ENCODE measurements around the gene NPRL2. TPM values are rescaled to one million over a fixed set of nuclear protein-coding genes. Genes with fewer than 3 reads are reported as not detected.
A peak's percentile ranks its signal among the peaks of the same experiment; 100 is the strongest.

NPRL2 gene
- total RNA-seq, 1 experiment from 2014 or later = 21.0 TPM

GRCh38 chr3:50303013-50303815, 47.4 kb downstream of the NPRL2 start, which contains the start of gene HYAL1:
TSS of gene HYAL1 (minus strand) at chr3:50303574. CDS start at chr3:50302956, 618 bp downstream.
- no TSS peak for BruUV-seq (replicated peaks)
- TF ChIP-seq CTCF (IDR thresholded peaks at IDR 0.05; ENCODE audit: unreplicated experiment) = no peak
- Mint-ChIP-seq H3K27me3 (ENCODE audit: unreplicated experiment) (no peaks in the 10 kb centered on the region), H3K36me3 (ENCODE audit: insufficient read depth, unreplicated experiment) (peaks cover 25% of the 10 kb centered on the region), H3K4me1 (ENCODE audit: low read depth, unreplicated experiment) (peaks cover 20% of the 10 kb centered on the region), H3K27ac (ENCODE audit: unreplicated experiment) (no peak within 1 kb of the TSS), H3K9me3 (ENCODE audit: low read depth, unreplicated experiment) (no peaks in the 10 kb centered on the region), H3K4me3 (ENCODE audit: low read depth, unreplicated experiment) (no peak within 1 kb of the TSS)
- intact Hi-C loops (cut with micrococcal nuclease; ENCODE audit: unreplicated experiment) = no loop called here
- peak; percentile 29 for DNase-seq
- CTCF ChIA-PET = interaction anchor here (0.8 to 1.2 kb wide), 2 partner anchors 14 to 21 kb away, joined by 3 to 7 read pairs; no protein-coding TSS in a partner anchor

DNA sequence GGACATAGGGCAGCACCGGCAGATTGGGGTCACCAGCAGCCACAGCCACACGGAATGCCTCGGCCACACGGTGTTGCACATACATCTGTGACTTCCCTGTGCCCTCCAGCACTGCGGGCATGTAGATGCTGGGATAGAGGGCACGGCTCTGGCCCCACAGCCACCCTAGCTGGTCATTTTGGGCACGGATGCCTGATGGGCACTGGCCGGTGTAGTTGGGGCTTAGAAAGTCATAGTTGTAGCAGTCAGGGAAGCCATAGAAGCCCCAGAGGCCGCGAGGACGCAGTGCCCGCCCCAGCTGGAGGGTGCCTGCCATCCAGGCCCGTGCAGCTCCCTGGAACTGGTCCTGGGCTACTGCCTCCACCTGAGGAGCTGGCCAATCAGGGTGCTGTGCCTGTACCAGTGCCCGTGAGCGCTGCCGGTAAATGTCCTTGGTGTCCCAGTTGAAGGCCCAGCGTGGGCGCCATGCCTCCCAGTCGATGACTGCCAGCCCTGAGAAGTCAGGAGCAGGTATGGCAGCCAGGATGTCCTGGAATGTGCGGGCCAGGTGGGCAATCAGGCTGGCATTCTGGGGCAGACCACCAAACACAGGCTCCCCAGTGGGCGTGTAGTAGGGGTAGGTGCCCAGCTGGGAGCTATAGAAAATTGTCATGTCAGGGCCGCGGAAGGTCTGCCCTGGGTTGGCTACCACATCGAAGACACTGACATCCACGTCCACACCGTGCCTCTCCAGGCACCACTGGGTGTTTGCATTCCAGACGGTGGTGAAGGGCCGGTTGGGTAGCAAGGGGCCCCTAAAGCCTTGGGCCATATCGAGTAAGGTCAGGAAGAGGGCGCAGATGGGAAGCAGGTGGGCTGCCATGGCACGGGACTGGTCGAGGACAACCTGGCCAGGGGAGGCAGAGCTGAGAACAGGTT, 48.2 kb downstream of the NPRL2 start:
- CTCF ChIA-PET = interaction anchor here (0.8 to 1.2 kb wide), 2 partner anchors 15 to 22 kb away, joined by 3 to 7 read pairs; no protein-coding TSS in a partner anchor
- intact Hi-C loops (cut with micrococcal nuclease; ENCODE audit: unreplicated experiment) = no loop called here

DNA sequence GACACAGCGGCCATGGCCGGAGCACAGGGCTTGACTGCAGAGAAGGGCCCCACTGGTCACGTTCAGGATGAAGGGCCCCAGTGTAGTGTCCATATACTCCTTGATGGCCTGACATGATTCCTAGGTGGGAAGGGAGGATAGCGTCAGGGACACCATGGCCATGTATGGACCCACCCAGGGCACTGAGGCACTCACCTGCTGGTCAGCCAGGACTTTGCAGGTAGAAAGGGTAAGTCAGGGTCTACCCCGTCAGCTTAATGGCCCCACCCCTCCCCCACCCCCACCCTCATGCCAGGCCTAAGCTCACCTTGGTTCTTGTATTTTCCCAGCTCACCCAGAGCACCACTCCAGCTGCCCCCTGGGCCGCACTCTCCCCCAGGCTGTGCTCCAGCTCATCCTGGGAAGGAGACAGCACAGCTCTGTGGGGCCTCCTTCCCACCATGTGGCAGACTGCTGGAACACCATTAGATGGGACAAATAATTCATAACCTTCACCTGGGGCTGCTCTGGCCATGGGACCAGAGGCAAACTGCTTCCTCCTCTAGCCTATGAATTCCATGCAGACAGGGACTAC, 49.8 kb downstream of the NPRL2 start:
- intact Hi-C loops (cut with micrococcal nuclease; ENCODE audit: unreplicated experiment) = no loop called here
- H3K27ac Mint-ChIP-seq (ENCODE audit: unreplicated experiment) = peak overlapping the region; percentile 85
- H3K4me3 Mint-ChIP-seq (ENCODE audit: low read depth, unreplicated experiment) = peak overlapping the region; percentile 96
- no peaks in the 10 kb centered on the region for H3K27me3 Mint-ChIP-seq (ENCODE audit: unreplicated experiment)
- H3K4me1 Mint-ChIP-seq (ENCODE audit: low read depth, unreplicated experiment) = peaks cover 24% of the 10 kb centered on the region
- TF ChIP-seq CTCF (IDR thresholded peaks at IDR 0.05; ENCODE audit: unreplicated experiment) = no peak
- H3K9me3 Mint-ChIP-seq (ENCODE audit: low read depth, unreplicated experiment) = no peaks in the 10 kb centered on the region
- CTCF ChIA-PET = no interaction called here
- no peak for DNase-seq
- BruUV-seq (replicated peaks) = no TSS peak
- peaks cover 28% of the 10 kb centered on the region for H3K36me3 Mint-ChIP-seq (ENCODE audit: insufficient read depth, unreplicated experiment)

More for the DNA sequence above, 48.2 kb downstream of the NPRL2 start:
- DNase-seq = no peak
- BruUV-seq (replicated peaks) = no TSS peak
- Mint-ChIP-seq H3K27me3 (ENCODE audit: unreplicated experiment) (no peaks in the 10 kb centered on the region), H3K9me3 (ENCODE audit: low read depth, unreplicated experiment) (no peaks in the 10 kb centered on the region), H3K4me3 (ENCODE audit: low read depth, unreplicated experiment) (no peak overlapping the region), H3K4me1 (ENCODE audit: low read depth, unreplicated experiment) (peaks cover 24% of the 10 kb centered on the region), H3K36me3 (ENCODE audit: insufficient read depth, unreplicated experiment) (peaks cover 28% of the 10 kb centered on the region), H3K27ac (ENCODE audit: unreplicated experiment) (no peak overlapping the region)
- no peak for TF ChIP-seq CTCF (IDR thresholded peaks at IDR 0.05; ENCODE audit: unreplicated experiment)
